OCI-LY7 (cell line): ENCODE measurements around the gene PXDN. TPM values are rescaled to one million over a fixed set of nuclear protein-coding genes. Genes with fewer than 3 reads are reported as not detected.

Experiments
- BruUV-seq: library from RNA; stranded (reverse); fragments of 400-500 nt; replicated peaks from 2 replicates; lab custom pipeline; 2021; lab: Mats Ljungman, UMichigan
- CTCF ChIA-PET: fragments of 300-600 bp; sonication (Branson Sonifier 250); formaldehyde crosslinking; loops from one replicate; lab custom pipeline; 2022; ENCODE audit warnings: antibody characterized with exemption; ENCODE audit not compliant: unreplicated experiment; lab: Charles Lee
- POLR2A ChIA-PET: fragments of 300-600 bp; sonication (Branson Sonifier 250); formaldehyde crosslinking; loops from one replicate; lab custom pipeline; 2022; ENCODE audit warnings: antibody characterized with exemption; lab: Charles Lee
- DNase-seq: peaks from one replicate; pipeline ENCODE4 v3.0.0-alpha.2; 2015; ENCODE audit warnings: low spot score
- H2AFZ ChIP-seq: fragments of 200-600 bp; sonication (generic), shearing (Covaris generic); 2 replicates; pipeline ENCODE4 v1.6.1; 2014; ENCODE audit warnings: mild to moderate bottlenecking, antibody characterized with exemption, low read length, moderate library complexity
- H3K27ac ChIP-seq: fragments of 200-600 bp; sonication (generic); 2 replicates; pipeline ENCODE4 v1.5.1; 2014; ENCODE audit warnings: mixed run types, low read depth, mild to moderate bottlenecking, moderate library complexity, low read length, inconsistent platforms; ENCODE audit not compliant: poor library complexity, severe bottlenecking
- H3K36me3 ChIP-seq: fragments of 200-600 bp; sonication (generic); 2 replicates; pipeline ENCODE4 v1.6.1; 2014; ENCODE audit warnings: mild to moderate bottlenecking, antibody characterized with exemption, low read length, moderate library complexity, mixed read lengths; ENCODE audit not compliant: insufficient read depth
- H3K4me1 ChIP-seq: fragments of 200-600 bp; sonication (generic); 2 replicates; pipeline ENCODE4 v1.5.1; 2014; ENCODE audit warnings: mild to moderate bottlenecking, low read length; ENCODE audit not compliant: insufficient read depth, poor library complexity, severe bottlenecking
- H3K4me2 ChIP-seq: fragments of 200-600 bp; sonication (generic); 2 replicates; pipeline ENCODE4 v1.6.1; 2014; ENCODE audit warnings: mild to moderate bottlenecking, low read length
- H3K4me3 ChIP-seq: fragments of 200-600 bp; sonication (generic); 2 replicates; pipeline ENCODE4 v1.5.1; 2014; ENCODE audit warnings: mild to moderate bottlenecking, low read depth, low read length; ENCODE audit not compliant: poor library complexity, severe bottlenecking
- H3K79me2 ChIP-seq: fragments of 200-600 bp; sonication (generic); 2 replicates; pipeline ENCODE4 v1.6.1; 2016; ENCODE audit warnings: low read depth, mild to moderate bottlenecking, low read length, moderate library complexity, mixed read lengths; ENCODE audit not compliant: insufficient read depth
- H3K9me2 ChIP-seq: fragments of 200-600 bp; sonication (generic); 2 replicates; pipeline ENCODE4 v1.6.1; 2016; ENCODE audit warnings: mild to moderate bottlenecking, low read length, mixed read lengths; ENCODE audit not compliant: insufficient read depth
- H3K9me3 ChIP-seq: fragments of 200-600 bp; sonication (generic); 2 replicates; pipeline ENCODE4 v1.6.1; 2014; ENCODE audit warnings: mild to moderate bottlenecking, mixed run types, low read length, mixed read lengths
- H4K20me1 ChIP-seq: fragments of 200-600 bp; sonication (generic); 2 replicates; pipeline ENCODE4 v1.6.1; 2014; ENCODE audit warnings: mild to moderate bottlenecking, antibody characterized with exemption, low read length, moderate library complexity, mixed read lengths; ENCODE audit not compliant: insufficient read depth
- EZH2phosphoT487 ChIP-seq: fragments of 200-600 bp; sonication (generic); IDR thresholded peaks from 2 replicates; pipeline ENCODE4 v1.6.1; 2018; ENCODE audit warnings: low read depth, borderline replicate concordance, mild to moderate bottlenecking, mixed run types, antibody characterized with exemption, low read length, moderate library complexity, mixed read lengths
- intact Hi-C: fragments of 100-400 bp; cut with micrococcal nuclease; formaldehyde crosslinking; loops from one replicate; pipeline ENCODE4 v1.10.0; 2022; ENCODE audit not compliant: unreplicated experiment
- total RNA-seq, 2 experiments: library from RNA; depleted of rRNA in 1 of 2; stranded (reverse); fragments of >200 nt in 1 of 2; shearing (Covaris generic) in 1 of 2; gene quantifications; 2 replicates each; pipeline ENCODE4 v1.2.3, GENCODE V29; 2014 to 2022
- TF ChIP-seq, protein P1 (sequence below): fragments of 200-600 bp; sonication (generic); conservative IDR thresholded peaks from 2 replicates; pipeline ENCODE4 v1.5.1; 2014; ENCODE audit warnings: mild to moderate bottlenecking, antibody characterized with exemption, low read length, moderate library complexity, mixed read lengths

PXDN gene
- total RNA-seq, 2 experiments from 2014 or later: not detected

DNA sequence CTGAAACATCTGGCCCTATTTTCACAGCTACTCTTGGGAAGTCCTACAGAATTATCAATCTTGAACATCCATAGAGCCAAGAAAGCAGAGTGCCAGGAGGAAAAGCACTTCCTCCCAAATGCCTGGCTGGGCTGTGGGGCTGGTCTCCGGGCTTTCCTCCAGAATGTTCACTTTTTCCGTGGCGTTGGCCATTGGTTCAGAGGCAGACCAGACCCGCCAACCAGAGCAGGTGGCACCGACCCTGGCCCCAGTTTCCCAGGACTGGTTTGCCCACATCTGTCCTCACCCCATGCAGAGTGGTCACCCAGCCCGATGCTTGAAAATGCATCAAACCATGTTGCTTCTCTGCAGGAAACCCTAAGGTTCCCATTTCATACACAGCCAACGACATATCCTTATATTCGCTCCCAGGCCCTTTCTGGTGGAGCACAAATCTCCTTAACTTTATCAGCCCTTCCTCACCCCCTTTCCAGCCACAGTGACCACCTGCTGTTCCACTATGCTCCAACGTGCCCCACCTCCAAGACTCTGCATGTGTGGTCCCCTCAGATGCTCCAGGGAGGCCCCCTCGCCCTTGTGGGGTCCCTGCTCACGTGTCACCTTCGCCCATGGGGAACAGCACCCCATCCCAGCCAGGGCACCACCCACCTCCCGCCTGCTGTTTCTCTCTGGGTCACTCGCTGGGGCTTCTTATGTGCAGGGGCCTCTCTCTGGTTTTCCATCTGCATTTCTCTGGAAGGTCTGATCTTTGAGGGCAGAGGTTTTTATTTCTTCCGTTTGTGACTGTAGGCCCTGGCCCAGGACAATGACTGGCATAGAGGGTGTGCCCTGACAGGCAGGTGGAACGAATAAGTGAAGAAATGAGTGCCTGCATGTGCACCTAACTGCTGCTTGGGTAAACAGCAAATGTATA lies 92.9 kb downstream of the PXDN start:
- BruUV-seq: no TSS peak
- no peak overlapping the region for H3K4me3 ChIP-seq
- H4K20me1 ChIP-seq: no peaks in the 10 kb centered on the region
- no peaks in the 10 kb centered on the region for H3K79me2 ChIP-seq
- no peaks in the 10 kb centered on the region for H3K4me1 ChIP-seq
- no peak overlapping the region for H3K4me2 ChIP-seq
- no peak for DNase-seq
- no peaks in the 10 kb centered on the region for H3K9me3 ChIP-seq
- H3K36me3 ChIP-seq: no peaks in the 10 kb centered on the region
- intact Hi-C loops: no loop called here
- no peaks in the 10 kb centered on the region for H3K9me2 ChIP-seq
- no peak for TF ChIP-seq EZH2phosphoT487
- TF ChIP-seq, protein P1, sequence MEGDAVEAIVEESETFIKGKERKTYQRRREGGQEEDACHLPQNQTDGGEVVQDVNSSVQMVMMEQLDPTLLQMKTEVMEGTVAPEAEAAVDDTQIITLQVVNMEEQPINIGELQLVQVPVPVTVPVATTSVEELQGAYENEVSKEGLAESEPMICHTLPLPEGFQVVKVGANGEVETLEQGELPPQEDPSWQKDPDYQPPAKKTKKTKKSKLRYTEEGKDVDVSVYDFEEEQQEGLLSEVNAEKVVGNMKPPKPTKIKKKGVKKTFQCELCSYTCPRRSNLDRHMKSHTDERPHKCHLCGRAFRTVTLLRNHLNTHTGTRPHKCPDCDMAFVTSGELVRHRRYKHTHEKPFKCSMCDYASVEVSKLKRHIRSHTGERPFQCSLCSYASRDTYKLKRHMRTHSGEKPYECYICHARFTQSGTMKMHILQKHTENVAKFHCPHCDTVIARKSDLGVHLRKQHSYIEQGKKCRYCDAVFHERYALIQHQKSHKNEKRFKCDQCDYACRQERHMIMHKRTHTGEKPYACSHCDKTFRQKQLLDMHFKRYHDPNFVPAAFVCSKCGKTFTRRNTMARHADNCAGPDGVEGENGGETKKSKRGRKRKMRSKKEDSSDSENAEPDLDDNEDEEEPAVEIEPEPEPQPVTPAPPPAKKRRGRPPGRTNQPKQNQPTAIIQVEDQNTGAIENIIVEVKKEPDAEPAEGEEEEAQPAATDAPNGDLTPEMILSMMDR: no peak
- ChIA-PET POLR2A (no interaction called here), CTCF (no interaction called here)
- H3K27ac ChIP-seq: no peak overlapping the region
- H2AFZ ChIP-seq: no peak overlapping the region

DNA sequence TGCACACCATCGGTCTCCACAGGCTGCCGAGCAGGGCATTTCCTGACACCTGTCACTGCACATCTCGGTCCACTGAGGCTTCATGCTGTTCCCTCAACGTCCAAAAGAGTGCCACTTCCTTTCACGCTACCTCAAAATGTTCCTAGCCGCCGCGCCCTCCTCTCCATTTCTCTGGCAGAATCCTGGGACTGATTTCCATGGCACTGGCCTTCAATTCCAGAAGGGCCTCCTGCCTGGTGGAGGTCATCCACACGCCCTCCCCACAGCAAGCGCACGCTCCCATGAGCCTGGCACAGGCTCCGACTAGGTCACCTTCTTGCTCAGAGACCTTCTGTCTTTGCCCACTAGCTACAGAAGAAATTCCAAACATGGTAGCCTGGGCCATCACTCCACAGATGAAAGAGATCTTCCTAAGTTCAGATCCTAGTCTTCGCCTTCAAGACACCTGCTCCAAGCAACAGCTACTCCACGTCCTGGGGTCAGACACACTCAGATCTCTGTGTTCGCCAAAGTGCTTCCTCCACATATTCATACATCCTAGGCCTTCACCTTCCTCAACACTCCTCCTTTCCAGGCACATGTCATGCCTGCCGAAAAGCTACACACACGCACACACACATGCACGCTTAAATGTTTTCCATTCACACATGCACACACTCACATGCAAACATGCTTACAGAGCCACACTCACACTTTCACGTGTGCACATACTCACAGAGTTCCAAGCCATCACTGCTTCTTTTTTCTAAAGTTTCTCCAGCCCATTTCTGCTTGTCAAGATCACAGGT lies 94.0 kb downstream of the PXDN start:
- no peaks in the 10 kb centered on the region for H3K36me3 ChIP-seq
- intact Hi-C loops: no loop called here
- no TSS peak for BruUV-seq
- no peak for DNase-seq
- H3K9me3 ChIP-seq: no peaks in the 10 kb centered on the region
- TF ChIP-seq, protein P1: no peak
- TF ChIP-seq EZH2phosphoT487: no peak
- H2AFZ ChIP-seq: no peak overlapping the region
- H4K20me1 ChIP-seq: no peaks in the 10 kb centered on the region
- CTCF ChIA-PET: no interaction called here
- no peaks in the 10 kb centered on the region for H3K9me2 ChIP-seq
- H3K4me2 ChIP-seq: no peak overlapping the region
- no peaks in the 10 kb centered on the region for H3K79me2 ChIP-seq
- H3K4me3 ChIP-seq: no peak overlapping the region
- H3K4me1 ChIP-seq: no peaks in the 10 kb centered on the region
- no peak overlapping the region for H3K27ac ChIP-seq
- POLR2A ChIA-PET: no interaction called here
